Right atrium auricular region (tissue), 2 donors: ENCODE data around the gene PDSS2. TPM values are rescaled to one million over a fixed set of nuclear protein-coding genes. Genes with fewer than 3 reads are reported as not detected.

Experiments
- DNase-seq: peaks from one replicate; pipeline ENCODE4 v3.0.0-alpha.2; 2019; ENCODE audit warnings: low spot score
- H3K27ac ChIP-seq, 2 donors: fragments of 200-600 bp; sonication (generic); 1 replicate in 1 of 2; 2 replicates in 1 of 2; pipeline ENCODE4 v1.5.1; 2016 to 2019
- H3K27me3 ChIP-seq, 2 donors: fragments of 200-600 bp; sonication (generic); one replicate each; pipeline versions ENCODE4 v1.5.1 to v1.6.0; 2017 to 2019
- H3K36me3 ChIP-seq: fragments of 200-600 bp; sonication (generic); one replicate; pipeline ENCODE4 v1.5.1; 2016
- H3K4me1 ChIP-seq, 2 donors: fragments of 200-600 bp; sonication (generic); one replicate each; pipeline versions ENCODE4 v1.5.1 to v1.6.0; 2017 to 2019
- H3K4me3 ChIP-seq, 2 donors: fragments of 200-600 bp; sonication (generic); 1 replicate in 1 of 2; 2 replicates in 1 of 2; pipeline ENCODE4 v1.5.1; 2017 to 2019; ENCODE audit warnings: mild to moderate bottlenecking in 1 of 2, moderate library complexity in 1 of 2
- H3K9me3 ChIP-seq, 2 donors: fragments of 200-600 bp; sonication (generic); one replicate each; pipeline ENCODE4 v1.5.1; 2019
- CTCF ChIP-seq, 2 donors: fragments of 200-600 bp; sonication (generic); IDR thresholded peaks; one replicate each; pipeline ENCODE4 v1.5.1; 2019; ENCODE audit warnings: antibody characterized with exemption in 2 of 2
- total RNA-seq, 2 donors: library from RNA; depleted of rRNA; stranded (reverse); fragments of >200 nt; gene quantifications; one replicate each; pipeline ENCODE4 v1.1.0, GENCODE V29; 2016

Gene PDSS2
- total RNA-seq, 2 donors from 2014 or later = 8.8 to 18.2 TPM

DNA sequence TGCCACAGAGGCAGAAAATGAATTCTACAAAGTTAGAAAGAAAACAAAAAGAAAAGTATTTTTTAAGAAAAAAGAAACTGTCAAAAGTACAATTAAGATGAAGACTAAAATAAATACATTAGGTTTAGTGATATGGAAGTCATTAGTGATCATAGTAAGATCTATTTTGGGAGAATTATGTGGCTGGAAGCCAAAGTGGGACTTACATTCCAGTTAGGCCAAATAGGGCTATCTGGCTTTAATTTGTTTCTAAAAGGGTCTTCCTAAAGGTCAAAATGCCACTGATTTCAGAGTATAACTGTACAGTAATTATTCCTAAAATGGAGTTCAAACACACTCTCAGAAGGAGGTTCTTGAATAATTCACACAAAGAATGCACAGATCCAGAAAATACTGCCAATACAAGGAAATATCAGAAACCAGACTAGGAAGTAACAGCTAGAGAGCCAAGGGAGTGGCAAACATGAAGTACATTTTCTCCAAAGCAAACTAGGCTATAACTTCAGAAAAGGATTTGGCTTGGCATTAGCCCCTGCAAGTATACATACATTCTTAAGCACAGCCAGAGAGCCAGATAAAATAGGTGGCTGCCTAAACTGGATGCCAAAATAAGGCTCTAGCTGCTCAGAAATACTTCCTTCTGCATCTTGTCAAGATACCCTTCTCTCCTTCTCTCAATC is 45.3 kb downstream of the PDSS2 start:
- H3K36me3 ChIP-seq = no peaks in the 10 kb centered on the region
- no peaks in the 10 kb centered on the region for H3K9me3 ChIP-seq
- TF ChIP-seq CTCF (IDR thresholded peaks at IDR 0.05) = no peak
- H3K4me3 ChIP-seq = no peak overlapping the region
- DNase-seq = no peak
- no peak overlapping the region for H3K27ac ChIP-seq
- peaks cover 0 to 14% of the 10 kb centered on the region in 2 donors for H3K4me1 ChIP-seq
- H3K27me3 ChIP-seq = no peaks in the 10 kb centered on the region

GRCh38 chr6:107411161-107411560 is 48.2 kb downstream of the PDSS2 start:
- Histone ChIP-seq H3K27me3 (no peaks in the 10 kb centered on the region), H3K4me1 (peaks cover 0 to 14% of the 10 kb centered on the region in 2 donors), H3K36me3 (no peaks in the 10 kb centered on the region), H3K9me3 (no peaks in the 10 kb centered on the region), H3K27ac (no peak overlapping the region), H3K4me3 (no peak overlapping the region)
- DNase-seq = no peak
- TF ChIP-seq CTCF (IDR thresholded peaks at IDR 0.05) = no peak

DNA sequence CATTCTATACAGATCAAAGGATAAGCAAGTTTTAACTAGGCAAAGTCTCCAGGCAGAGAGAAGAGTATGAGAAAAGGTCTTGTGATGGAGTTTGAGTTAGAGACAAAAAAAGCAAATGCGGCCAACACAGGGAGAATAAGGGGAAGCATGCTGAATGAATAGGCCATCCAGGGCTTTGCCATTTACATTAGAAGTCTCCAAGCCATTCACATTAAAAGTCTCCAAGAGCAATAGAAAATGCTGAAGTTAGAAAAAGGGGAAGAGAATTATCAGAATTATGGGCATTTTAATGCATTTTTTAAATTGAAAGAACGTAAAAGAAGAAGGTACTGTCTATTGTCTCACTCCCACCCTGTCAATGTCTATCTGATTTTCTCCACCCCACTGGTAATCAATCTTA is 49.4 kb downstream of the PDSS2 start:
- no peak for TF ChIP-seq CTCF (IDR thresholded peaks at IDR 0.05)
- Histone ChIP-seq H3K27me3 (no peaks in the 10 kb centered on the region), H3K4me1 (peaks cover 0 to 14% of the 10 kb centered on the region in 2 donors), H3K27ac (no peak overlapping the region), H3K4me3 (no peak overlapping the region), H3K9me3 (no peaks in the 10 kb centered on the region), H3K36me3 (no peaks in the 10 kb centered on the region)
- DNase-seq = no peak

- H3K27me3 ChIP-seq = no peaks in the 10 kb centered on the region
Measured at GRCh38 chr6:107408714-107409113, 50.6 kb downstream of the PDSS2 start.

DNA sequence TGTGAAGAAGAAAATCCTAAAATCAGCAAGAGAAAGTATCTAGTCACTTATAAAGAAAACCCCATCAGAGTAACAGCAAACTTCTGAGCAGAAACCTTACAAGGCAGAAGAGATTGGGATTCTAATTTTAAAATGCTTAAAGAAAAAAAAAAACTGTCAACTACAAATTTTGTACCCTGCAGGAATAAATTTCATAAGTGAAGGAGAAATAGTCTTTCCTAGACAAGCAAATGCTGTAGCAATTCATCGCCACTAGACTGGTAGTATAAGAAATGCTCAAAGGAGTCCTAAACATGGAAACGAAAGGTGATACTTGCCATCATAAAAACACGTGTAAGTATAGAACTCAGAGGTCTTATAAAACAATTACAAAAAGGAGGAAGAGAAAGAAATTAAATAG is 54.4 kb downstream of the PDSS2 start:
- Histone ChIP-seq H3K27ac (no peak overlapping the region), H3K36me3 (no peaks in the 10 kb centered on the region), H3K9me3 (peaks cover 0 to 32% of the 10 kb centered on the region in 2 donors), H3K4me3 (no peak overlapping the region), H3K27me3 (no peaks in the 10 kb centered on the region), H3K4me1 (no peaks in the 10 kb centered on the region)
- no peak for TF ChIP-seq CTCF (IDR thresholded peaks at IDR 0.05)
- DNase-seq = no peak

More at GRCh38 chr6:107408714-107409113, 50.6 kb downstream of the PDSS2 start:
- no peak overlapping the region for H3K27ac ChIP-seq
- H3K36me3 ChIP-seq = no peaks in the 10 kb centered on the region
- H3K9me3 ChIP-seq = peaks cover 0 to 6% of the 10 kb centered on the region in 2 donors
- no peak overlapping the region for H3K4me3 ChIP-seq
- H3K4me1 ChIP-seq = peaks cover 0 to 2% of the 10 kb centered on the region in 2 donors
- DNase-seq = no peak
- TF ChIP-seq CTCF (IDR thresholded peaks at IDR 0.05) = no peak

- Histone ChIP-seq H3K27ac (no peak overlapping the region), H3K27me3 (no peaks in the 10 kb centered on the region), H3K9me3 (peaks cover 0 to 32% of the 10 kb centered on the region in 2 donors), H3K4me3 (no peak overlapping the region), H3K36me3 (no peaks in the 10 kb centered on the region), H3K4me1 (no peaks in the 10 kb centered on the region)
- DNase-seq = no peak
- no peak for TF ChIP-seq CTCF (IDR thresholded peaks at IDR 0.05)
Measured at GRCh38 chr6:107402533-107402932, 56.8 kb downstream of the PDSS2 start.
